RWPE1 (cell line): ENCODE data around the gene MAT2A.

Experiments used
- CTCF ChIA-PET: fragments of 350-600 bp; sonication (Branson Sonifier 250); formaldehyde crosslinking; extraction: SDS; loops from one replicate; lab custom pipeline; 2021; lab: Yijun Ruan, JAX
- POLR2A ChIA-PET: fragments of 400-600 bp; formaldehyde crosslinking; extraction: SDS; loops from one replicate; lab custom pipeline; 2020; ENCODE audit warnings: antibody characterized with exemption; ENCODE audit not compliant: low non-redundant PET; lab: Yijun Ruan, JAX
- DNase-seq: peaks from one replicate; pipeline ENCODE4 v3.0.0; 2012; ENCODE audit warnings: low spot score
- H3K27ac ChIP-seq: fragments of 450-650 bp; 2 replicates; pipeline ENCODE4 v1.5.1; 2017
- TF ChIP-seq, protein P1 (sequence below): fragments of 450-650 bp; conservative IDR thresholded peaks from 2 replicates; pipeline ENCODE4 v1.5.1; 2017; ENCODE audit warnings: low read depth, mild to moderate bottlenecking

MAT2A gene

DNA sequence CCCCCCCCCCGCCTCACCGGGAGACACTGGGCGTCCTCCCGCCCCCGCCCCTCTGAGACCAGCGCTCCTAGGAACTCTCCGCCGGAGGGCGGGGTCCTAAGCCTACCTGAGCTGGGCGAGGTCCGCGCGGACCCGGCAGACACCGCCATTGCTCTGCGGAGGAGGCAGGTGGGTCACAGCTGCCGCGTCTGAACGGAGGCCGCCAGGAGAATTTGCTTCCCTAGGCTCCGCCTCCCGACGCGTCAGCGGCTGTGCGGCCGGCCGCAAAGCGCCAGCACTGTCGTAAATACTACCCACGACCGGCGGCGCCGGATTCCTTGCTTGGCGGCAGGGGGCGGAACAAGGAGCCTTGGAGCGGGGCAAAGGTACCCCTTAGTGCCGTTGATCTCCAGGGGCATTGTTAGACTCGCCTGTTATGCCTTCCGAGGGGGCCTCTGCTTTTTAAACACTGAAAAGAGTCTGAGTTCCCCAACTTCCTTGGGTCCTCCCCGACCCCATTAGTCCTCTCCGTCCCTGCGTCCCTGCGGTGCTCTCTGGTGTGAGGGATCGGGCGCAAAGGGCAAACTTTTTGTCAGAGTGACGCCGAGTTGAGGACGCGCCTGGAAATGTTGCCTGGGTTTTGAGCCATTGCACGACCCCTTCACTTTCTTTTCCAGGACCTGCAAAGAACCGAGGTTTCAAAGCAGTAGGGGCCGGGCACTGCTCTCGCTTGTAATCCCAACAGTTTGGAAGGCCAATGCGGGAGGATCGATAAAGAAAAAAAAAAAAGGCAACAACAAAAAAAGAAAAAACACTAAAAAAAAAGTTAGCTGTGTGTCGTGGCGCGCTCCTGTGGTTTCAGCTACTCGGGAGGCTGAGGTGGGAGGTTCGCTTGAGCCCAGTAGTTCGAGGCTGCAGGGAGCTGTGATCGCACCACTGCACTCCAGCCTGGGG is 22.6 kb downstream of the MAT2A start, which contains the start of gene GGCX:
GGCX (minus strand) TSS at position 214 of the 933 bp plus-strand sequence; CDS start at position 149, 65 bp downstream.
- TF ChIP-seq, protein P1, sequence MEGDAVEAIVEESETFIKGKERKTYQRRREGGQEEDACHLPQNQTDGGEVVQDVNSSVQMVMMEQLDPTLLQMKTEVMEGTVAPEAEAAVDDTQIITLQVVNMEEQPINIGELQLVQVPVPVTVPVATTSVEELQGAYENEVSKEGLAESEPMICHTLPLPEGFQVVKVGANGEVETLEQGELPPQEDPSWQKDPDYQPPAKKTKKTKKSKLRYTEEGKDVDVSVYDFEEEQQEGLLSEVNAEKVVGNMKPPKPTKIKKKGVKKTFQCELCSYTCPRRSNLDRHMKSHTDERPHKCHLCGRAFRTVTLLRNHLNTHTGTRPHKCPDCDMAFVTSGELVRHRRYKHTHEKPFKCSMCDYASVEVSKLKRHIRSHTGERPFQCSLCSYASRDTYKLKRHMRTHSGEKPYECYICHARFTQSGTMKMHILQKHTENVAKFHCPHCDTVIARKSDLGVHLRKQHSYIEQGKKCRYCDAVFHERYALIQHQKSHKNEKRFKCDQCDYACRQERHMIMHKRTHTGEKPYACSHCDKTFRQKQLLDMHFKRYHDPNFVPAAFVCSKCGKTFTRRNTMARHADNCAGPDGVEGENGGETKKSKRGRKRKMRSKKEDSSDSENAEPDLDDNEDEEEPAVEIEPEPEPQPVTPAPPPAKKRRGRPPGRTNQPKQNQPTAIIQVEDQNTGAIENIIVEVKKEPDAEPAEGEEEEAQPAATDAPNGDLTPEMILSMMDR: no peak

DNA sequence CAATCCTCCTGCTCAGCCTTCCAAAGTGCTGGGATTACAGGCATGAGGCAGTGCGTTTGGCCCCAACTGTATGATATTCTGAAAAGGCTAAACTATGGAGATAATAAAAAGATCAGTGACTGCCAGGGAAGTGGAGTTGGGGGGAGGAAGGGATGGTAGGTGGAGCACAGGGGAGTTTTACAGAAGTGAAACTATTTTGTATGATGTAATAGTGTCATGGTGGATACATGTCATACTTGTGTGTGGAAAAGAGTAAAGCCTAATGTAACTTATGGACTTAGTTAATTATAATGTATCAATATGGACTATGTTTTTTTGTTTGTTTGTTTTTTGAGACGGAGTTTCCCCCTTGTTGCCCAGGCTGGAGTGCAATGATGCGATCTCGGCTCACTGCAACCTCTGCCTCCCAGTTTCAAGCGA is 25.2 kb downstream of the MAT2A start:
- no peak overlapping the region for H3K27ac ChIP-seq
- ChIA-PET POLR2A (interaction anchor here (0.5 to 0.6 kb wide), 3 partner anchors 13 to 236 kb away, joined by 3 to 8 read pairs (median 6); partner anchors contain the start of genes RETSAT and TGOLN2), CTCF (interaction anchor here (0.6 to 1.0 kb wide), 2 partner anchors 11 to 244 kb away, joined by 3 read pairs; no protein-coding TSS in a partner anchor)
- TF ChIP-seq, protein P1: no peak
- no peak for DNase-seq

More for the DNA sequence above, 22.6 kb downstream of the MAT2A start, which contains the start of gene GGCX:
- POLR2A ChIA-PET: interaction anchor here (1.0 to 1.2 kb wide), 2 partner anchors 9 to 14 kb away, joined by 4 to 5 read pairs; no protein-coding TSS in a partner anchor
- DNase-seq: peak; percentile 88
- CTCF ChIA-PET: interaction anchor here (0.6 to 1.1 kb wide), 3 partner anchors 10 to 43 kb away, joined by 3 read pairs; no protein-coding TSS in a partner anchor
- peak within 1 kb of the TSS; percentile 82 for H3K27ac ChIP-seq

DNA sequence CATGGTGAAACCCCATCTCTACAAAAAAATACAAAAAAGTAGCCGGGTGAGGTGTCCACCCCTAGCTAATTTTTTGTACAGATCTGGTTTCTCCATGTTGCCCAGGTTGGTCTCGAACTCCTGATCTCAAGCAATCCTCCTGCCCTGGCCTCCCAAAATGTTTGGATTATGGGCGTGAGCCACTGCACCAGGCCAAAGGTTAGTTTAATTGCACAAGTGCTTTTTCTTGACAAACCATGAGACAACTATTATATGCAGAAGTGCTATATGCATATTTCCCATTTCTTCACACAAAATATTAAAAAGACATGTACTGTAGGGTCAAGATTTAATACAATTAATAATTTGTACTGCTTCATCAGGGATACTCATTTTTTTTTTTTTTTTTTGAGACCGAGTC is 27.3 kb downstream of the MAT2A start:
- CTCF ChIA-PET: no interaction called here
- TF ChIP-seq, protein P1: no peak
- DNase-seq: no peak
- POLR2A ChIA-PET: no interaction called here
- no peak overlapping the region for H3K27ac ChIP-seq

DNA sequence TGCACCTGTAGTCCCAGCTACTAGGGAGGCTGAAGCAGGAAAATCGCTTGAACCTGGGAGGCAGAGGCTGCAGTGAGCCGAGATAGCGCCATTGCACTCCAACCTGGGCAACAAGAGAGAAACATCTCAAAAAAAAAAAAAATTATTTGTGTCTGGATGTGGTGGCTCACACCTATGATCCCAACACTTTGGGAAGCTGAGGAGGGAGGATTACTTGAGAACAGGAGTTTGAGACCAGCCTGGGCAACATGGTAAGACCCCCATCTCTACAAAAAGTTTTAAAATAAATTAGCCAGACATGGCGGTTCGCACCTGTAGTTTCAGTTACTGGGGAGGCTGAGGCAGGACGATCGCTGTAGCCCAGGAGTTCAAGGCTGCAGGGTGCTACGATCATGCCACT is 36.8 kb downstream of the MAT2A start:
- ChIA-PET POLR2A (interaction anchor here (1.0 kb wide), 1 partner anchor 14 kb away, joined by 5 read pairs; the partner anchor contains the start of gene GGCX), CTCF (interaction anchor here (0.6 kb wide), 2 partner anchors 8 to 12 kb away, joined by 3 read pairs; no protein-coding TSS in a partner anchor)
- no peak overlapping the region for H3K27ac ChIP-seq
- TF ChIP-seq, protein P1: no peak
- DNase-seq: no peak

DNA sequence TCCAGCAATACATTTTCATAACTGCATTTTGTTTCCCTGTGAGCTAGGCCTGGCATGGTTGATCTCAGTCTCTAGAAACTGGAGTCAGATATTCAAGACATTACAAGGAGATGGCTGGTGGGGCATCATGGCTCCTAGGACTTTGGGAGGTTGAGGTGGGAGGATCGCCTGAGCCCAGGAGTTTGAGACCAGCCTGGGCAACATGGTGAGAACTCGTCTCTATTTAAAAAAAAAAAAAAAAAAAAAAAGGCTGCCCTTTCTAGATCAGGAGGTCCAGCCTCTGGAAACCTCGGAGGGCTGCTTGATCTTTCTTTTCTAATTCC is 38.1 kb downstream of the MAT2A start:
- CTCF ChIA-PET: interaction anchor here (0.6 to 0.7 kb wide), 2 partner anchors 18 to 34 kb away, joined by 3 read pairs; no protein-coding TSS in a partner anchor
- TF ChIP-seq, protein P1: no peak
- H3K27ac ChIP-seq: peak overlapping the region; percentile 88
- DNase-seq: no peak
- POLR2A ChIA-PET: interaction anchor here (0.7 to 2.2 kb wide), 6 partner anchors 13 to 158 kb away, joined by 3 to 8 read pairs (median 6); partner anchors contain the start of genes C2orf68, RNF181 and SH2D6
